H9 (cell line): ENCODE data around the gene ZNF346. TPM values are rescaled to one million over a fixed set of nuclear protein-coding genes. Genes with fewer than 3 reads are reported as not detected.
"Not testable (repeated sequence)": the region's sequence is repeated elsewhere in the genome, so short reads cannot be mapped to it uniquely, and the experiment has no call there.

Source experiments
- DNase-seq: peaks from one replicate; pipeline ENCODE4 v3.0.0-alpha.2; 2017
- H2AFZ ChIP-seq: one replicate; pipeline ENCODE4 v1.6.1; 2013; ENCODE audit warnings: mild to moderate bottlenecking, low read length, control low read depth, moderate library complexity
- H2AK5ac ChIP-seq: 2 replicates; pipeline ENCODE4 v1.6.1; 2013; ENCODE audit warnings: low read length, control low read depth, mixed read lengths; ENCODE audit not compliant: insufficient read length
- H2BK120ac ChIP-seq: one replicate; pipeline ENCODE4 v1.6.1; 2013; ENCODE audit warnings: low read depth, mild to moderate bottlenecking, low read length, control low read depth, inconsistent platforms; ENCODE audit not compliant: poor library complexity, severe bottlenecking
- H2BK12ac ChIP-seq: 2 replicates; pipeline ENCODE4 v1.6.1; 2013; ENCODE audit warnings: low read length, control low read depth, mixed read lengths, low read depth; ENCODE audit not compliant: insufficient read length
- H2BK15ac ChIP-seq: 2 replicates; pipeline ENCODE4 v1.6.1; 2013; ENCODE audit warnings: low read depth, low read length, control low read depth
- H2BK20ac ChIP-seq: one replicate; pipeline ENCODE4 v1.6.1; 2013; ENCODE audit warnings: low read depth, mild to moderate bottlenecking, low read length, control low read depth, inconsistent platforms; ENCODE audit not compliant: poor library complexity, severe bottlenecking
- H2BK5ac ChIP-seq: 2 replicates; pipeline ENCODE4 v1.6.1; 2013; ENCODE audit warnings: low read length, control low read depth, mixed read lengths; ENCODE audit not compliant: insufficient read length
- H3K14ac ChIP-seq: 2 replicates; pipeline ENCODE4 v1.6.1; 2013; ENCODE audit warnings: low read length, control low read depth; ENCODE audit not compliant: insufficient read depth
- H3K18ac ChIP-seq: 2 replicates; pipeline ENCODE4 v1.6.1; 2013; ENCODE audit warnings: low read depth, mild to moderate bottlenecking, mixed read lengths, low read length, control low read depth; ENCODE audit not compliant: insufficient read length
- H3K23ac ChIP-seq: 2 replicates; pipeline ENCODE4 v1.6.1; 2013; ENCODE audit warnings: low read length, control low read depth, mixed read lengths, low read depth; ENCODE audit not compliant: insufficient read length
- H3K23me2 ChIP-seq: 2 replicates; pipeline ENCODE4 v1.6.1; 2013; ENCODE audit warnings: low read depth, mild to moderate bottlenecking, mixed read lengths, low read length, control low read depth; ENCODE audit not compliant: insufficient read length, poor library complexity, severe bottlenecking
- H3K27ac ChIP-seq: 2 replicates; pipeline ENCODE4 v1.5.1; 2013; ENCODE audit warnings: low read length, control low read depth, mixed read lengths, low read depth; ENCODE audit not compliant: insufficient read length
- H3K27me3 ChIP-seq: 2 replicates; pipeline ENCODE4 v1.6.1; 2013; ENCODE audit warnings: low read length, control low read depth, inconsistent platforms; ENCODE audit not compliant: insufficient read depth
- H3K4ac ChIP-seq: 2 replicates; pipeline ENCODE4 v1.6.1; 2013; ENCODE audit warnings: low read depth, mild to moderate bottlenecking, control low read depth, inconsistent platforms, low read length, moderate library complexity
- H3K4me1 ChIP-seq: 2 replicates; pipeline ENCODE4 v1.6.1; 2013; ENCODE audit warnings: low read length, control low read depth, inconsistent platforms; ENCODE audit not compliant: insufficient read depth
- H3K4me2 ChIP-seq: 2 replicates; pipeline ENCODE4 v1.6.1; 2013; ENCODE audit warnings: low read length, control low read depth, mixed read lengths; ENCODE audit not compliant: insufficient read length, insufficient read depth
- H3K56ac ChIP-seq: 2 replicates; pipeline ENCODE4 v1.6.1; 2013; ENCODE audit warnings: low read depth, mild to moderate bottlenecking, mixed read lengths, low read length, control low read depth; ENCODE audit not compliant: insufficient read length
- H3K79me1 ChIP-seq: 2 replicates; pipeline ENCODE4 v1.6.1; 2013; ENCODE audit warnings: low read depth, mild to moderate bottlenecking, moderate library complexity, low read length, control low read depth, inconsistent platforms; ENCODE audit not compliant: insufficient read depth, poor library complexity, severe bottlenecking
- H3K79me2 ChIP-seq: 2 replicates; pipeline ENCODE4 v1.6.1; 2013; ENCODE audit warnings: low read length, control low read depth, inconsistent platforms; ENCODE audit not compliant: insufficient read depth
- H3K9ac ChIP-seq: 2 replicates; pipeline ENCODE4 v1.6.1; 2013; ENCODE audit warnings: low read length, control low read depth, mixed read lengths; ENCODE audit not compliant: insufficient read length; ENCODE audit errors: extremely low read depth
- H3K9me3 ChIP-seq: one replicate; pipeline ENCODE4 v1.6.1; 2013; ENCODE audit warnings: low read depth, low read length, inconsistent platforms; ENCODE audit not compliant: control insufficient read depth
- H3T11ph ChIP-seq: one replicate; pipeline ENCODE4 v1.6.1; 2013; ENCODE audit warnings: mild to moderate bottlenecking, low read length, control low read depth, inconsistent platforms
- H4K20me1 ChIP-seq: one replicate; pipeline ENCODE4 v1.6.1; 2013; ENCODE audit not compliant: control insufficient read depth, insufficient read length, insufficient read depth
- H4K5ac ChIP-seq: 2 replicates; pipeline ENCODE4 v1.6.1; 2013; ENCODE audit warnings: low read depth, mild to moderate bottlenecking, mixed read lengths, low read length, control low read depth; ENCODE audit not compliant: insufficient read length
- H4K8ac ChIP-seq: replicated peaks from 2 replicates; pipeline ENCODE4 v1.6.1; 2013; ENCODE audit warnings: low read length, control low read depth, mixed read lengths, low read depth; ENCODE audit not compliant: insufficient read length
- H4K91ac ChIP-seq: 2 replicates; pipeline ENCODE4 v1.6.1; 2013; ENCODE audit warnings: low read depth, mild to moderate bottlenecking, moderate library complexity, mixed read lengths, low read length, control low read depth; ENCODE audit not compliant: insufficient read length
- H3K27ac Mint-ChIP-seq, 3 experiments: 2 replicates in 2 of 3; 3 replicates in 1 of 3; pipeline ENCODE4 v1.8.0; 2020 to 2021; ENCODE audit warnings: mixed read lengths in 3 of 3, mild to moderate bottlenecking in 1 of 3, moderate library complexity in 1 of 3
- H3K27me3 Mint-ChIP-seq: 2 replicates; pipeline ENCODE4 v1.8.0; 2021; ENCODE audit warnings: low read depth, mild to moderate bottlenecking, moderate library complexity, mixed read lengths
- H3K36me3 Mint-ChIP-seq, 3 experiments: 2 replicates in 2 of 3; 3 replicates in 1 of 3; pipeline ENCODE4 v1.8.0; 2020 to 2021; ENCODE audit warnings: low read depth in 3 of 3, mixed read lengths in 3 of 3; ENCODE audit not compliant: insufficient read depth in 1 of 3
- H3K4me1 Mint-ChIP-seq, 2 experiments: 2 replicates each; pipeline ENCODE4 v1.8.0; 2020; ENCODE audit warnings: mixed read lengths in 2 of 2
- H3K4me3 Mint-ChIP-seq, 2 experiments: 2 replicates in 1 of 2; 3 replicates in 1 of 2; pipeline ENCODE4 v1.8.0; 2020 to 2021; ENCODE audit warnings: mild to moderate bottlenecking in 2 of 2, mixed read lengths in 2 of 2, moderate library complexity in 1 of 2
- H3K9me3 Mint-ChIP-seq, 2 experiments: 2 replicates in 1 of 2; 3 replicates in 1 of 2; pipeline ENCODE4 v1.8.0; 2020; ENCODE audit warnings: mild to moderate bottlenecking in 2 of 2, mixed read lengths in 2 of 2, moderate library complexity in 1 of 2
- WGBS: extraction: QIAGEN DNeasy Blood & Tissue Kit; methylation state at CpG from one replicate; pipeline ENCODE4 v1.1.7; 2013; ENCODE audit warnings: missing lambda C conversion rate, low lambda C conversion rate, mixed read lengths; ENCODE audit not compliant: insufficient read length; ENCODE audit errors: extremely low coverage; 5-methylcytosine and 5-hydroxymethylcytosine counted together
- total RNA-seq: library from RNA; stranded (reverse); gene quantifications from 2 replicates; pipeline ENCODE4 v1.2.1, GENCODE V29; 2021

The ZNF346 gene
- total RNA-seq, 1 experiment from 2014 or later = 22.7 TPM

GRCh38 chr5:176983593-176983992 is 38.9 kb upstream of the ZNF346 start:
- H4K8ac ChIP-seq, H2BK15ac ChIP-seq, H3K23me2 ChIP-seq, H3K4me2 ChIP-seq, H2BK12ac ChIP-seq, H3K4me3 Mint-ChIP-seq, H3K4ac ChIP-seq, H3K27ac ChIP-seq, H3K14ac ChIP-seq, H3T11ph ChIP-seq, H3K9ac ChIP-seq, H4K20me1 ChIP-seq, H3K23ac ChIP-seq, H3K27me3 Mint-ChIP-seq, H3K56ac ChIP-seq, H3K4me1 Mint-ChIP-seq, H4K5ac ChIP-seq, H4K91ac ChIP-seq, H2BK20ac ChIP-seq, H3K27ac Mint-ChIP-seq, H2BK5ac ChIP-seq, H3K4me1 ChIP-seq, H2AK5ac ChIP-seq, H3K9me3 ChIP-seq, H3K18ac ChIP-seq, H2BK120ac ChIP-seq, DNase-seq, H3K27me3 ChIP-seq, H2AFZ ChIP-seq, H3K79me1 ChIP-seq: not testable (repeated sequence)
- H3K36me3 Mint-ChIP-seq = peaks cover 53 to 82% (median 77%) of the 10 kb centered on the region in 3 experiments
- H3K9me3 Mint-ChIP-seq = peaks cover 29 to 32% of the 10 kb centered on the region in 2 experiments
- peaks cover 14% of the 10 kb centered on the region; the same call in 1 of the 2 replicates for H3K79me2 ChIP-seq
- WGBS = no CpG with 5 or more reads among the region's 21 CpGs

GRCh38 chr5:176984176-176984575 is 38.3 kb upstream of the ZNF346 start:
- H3K4me3 Mint-ChIP-seq, H2BK12ac ChIP-seq, H4K20me1 ChIP-seq, H3T11ph ChIP-seq, H3K4me1 Mint-ChIP-seq, H3K18ac ChIP-seq, H3K23ac ChIP-seq, H3K79me1 ChIP-seq, H3K14ac ChIP-seq, H3K56ac ChIP-seq, H2BK5ac ChIP-seq, H4K8ac ChIP-seq, H3K23me2 ChIP-seq, H3K27ac ChIP-seq, H3K4me2 ChIP-seq, H4K91ac ChIP-seq, H3K4me1 ChIP-seq, H3K4ac ChIP-seq, H3K27me3 ChIP-seq, H3K9me3 ChIP-seq, H2BK120ac ChIP-seq, H2AFZ ChIP-seq, H3K9ac ChIP-seq, H3K27ac Mint-ChIP-seq, H2BK20ac ChIP-seq, H4K5ac ChIP-seq, H2AK5ac ChIP-seq, H3K27me3 Mint-ChIP-seq, H2BK15ac ChIP-seq, DNase-seq: not testable (repeated sequence)
- peaks cover 29 to 32% of the 10 kb centered on the region in 2 experiments for H3K9me3 Mint-ChIP-seq
- H3K79me2 ChIP-seq = peaks cover 14% of the 10 kb centered on the region; the same call in 1 of the 2 replicates
- peaks cover 48 to 76% (median 73%) of the 10 kb centered on the region in 3 experiments for H3K36me3 Mint-ChIP-seq
- WGBS = no CpG with 5 or more reads among the region's 28 CpGs
